ENCODE data around the gene C1QA. TPM values are rescaled to one million over a fixed set of nuclear protein-coding genes. Genes with fewer than 3 reads are reported as not detected.

The C1QA gene
- total and polyA plus RNA-seq, 2 of the 13 experiments (the other 11 are each of a cell fraction or from before 2014, with no cell fraction given), result not detected

DNA sequence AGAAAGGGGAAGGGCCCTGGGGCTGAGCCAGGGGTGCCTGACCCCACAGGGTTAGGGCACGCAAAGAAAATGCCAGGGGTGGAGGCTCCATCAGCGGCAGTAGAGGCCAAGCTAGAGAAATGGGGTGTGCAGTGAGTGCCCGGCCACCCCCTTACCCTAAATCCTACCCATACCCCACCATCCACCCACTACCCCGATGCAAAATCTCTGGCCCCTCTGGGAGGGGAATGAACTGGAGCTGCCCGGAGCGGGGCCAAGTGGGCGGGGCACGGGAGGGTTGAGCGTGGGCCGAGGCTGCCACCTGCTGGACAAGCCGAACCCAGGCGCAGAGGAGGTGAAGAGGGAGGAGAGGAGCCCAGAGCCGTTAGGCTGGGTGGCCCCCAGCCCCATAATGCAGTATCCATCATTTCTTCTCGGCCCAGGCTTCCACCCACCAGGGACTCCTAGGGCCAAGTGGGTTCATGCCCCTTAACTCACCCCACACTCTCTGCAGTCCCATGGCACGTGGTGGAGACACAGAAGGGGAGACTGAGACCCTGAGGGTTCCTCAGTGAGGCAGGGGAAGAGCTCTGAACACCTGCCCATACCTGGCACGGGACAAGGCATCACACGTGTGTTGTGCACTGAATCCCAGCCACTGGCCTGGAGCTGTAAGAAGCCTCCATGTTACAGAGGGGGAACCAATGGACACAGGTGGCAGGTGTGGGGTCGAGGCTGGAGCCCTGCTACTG, 5.6 kb downstream of the C1QA start (continued):
- TF ChIP-seq, protein P1, sequence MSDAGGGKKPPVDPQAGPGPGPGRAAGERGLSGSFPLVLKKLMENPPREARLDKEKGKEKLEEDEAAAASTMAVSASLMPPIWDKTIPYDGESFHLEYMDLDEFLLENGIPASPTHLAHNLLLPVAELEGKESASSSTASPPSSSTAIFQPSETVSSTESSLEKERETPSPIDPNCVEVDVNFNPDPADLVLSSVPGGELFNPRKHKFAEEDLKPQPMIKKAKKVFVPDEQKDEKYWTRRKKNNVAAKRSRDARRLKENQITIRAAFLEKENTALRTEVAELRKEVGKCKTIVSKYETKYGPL (CRISPR knock-in tag; IDR thresholded peaks at IDR 0.05), result no peak
- no peak for TF ChIP-seq NFYB (CRISPR knock-in tag; IDR thresholded peaks at IDR 0.05)
- TF ChIP-seq, protein P2, sequence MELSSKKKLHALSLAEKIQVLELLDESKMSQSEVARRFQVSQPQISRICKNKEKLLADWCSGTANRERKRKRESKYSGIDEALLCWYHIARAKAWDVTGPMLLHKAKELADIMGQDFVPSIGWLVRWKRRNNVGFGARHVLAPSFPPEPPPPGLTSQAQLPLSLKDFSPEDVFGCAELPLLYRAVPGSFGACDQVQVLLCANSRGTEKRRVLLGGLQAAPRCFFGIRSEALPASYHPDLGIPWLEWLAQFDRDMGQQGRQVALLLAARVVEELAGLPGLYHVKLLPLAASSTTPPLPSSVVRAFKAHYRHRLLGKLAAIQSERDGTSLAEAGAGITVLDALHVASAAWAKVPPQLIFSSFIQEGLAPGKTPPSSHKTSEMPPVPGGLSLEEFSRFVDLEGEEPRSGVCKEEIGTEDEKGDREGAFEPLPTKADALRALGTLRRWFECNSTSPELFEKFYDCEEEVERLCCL (CRISPR knock-in tag; IDR thresholded peaks at IDR 0.05; ENCODE audit: borderline replicate concordance), result no peak
- 0 out of 2 replicates have a peak, but pooled peaks have one; percentile 24 for TF ChIP-seq HOXA5 (CRISPR knock-in tag; IDR thresholded peaks at IDR 0.05)
- no peak for TF ChIP-seq ZSCAN12 (CRISPR knock-in tag; IDR thresholded peaks at IDR 0.05)
- 0 out of 2 replicates have a peak, but pooled peaks have one; percentile 30 for TF ChIP-seq ZNF768 (CRISPR knock-in tag; IDR thresholded peaks at IDR 0.05)
- TF ChIP-seq, protein P3, sequence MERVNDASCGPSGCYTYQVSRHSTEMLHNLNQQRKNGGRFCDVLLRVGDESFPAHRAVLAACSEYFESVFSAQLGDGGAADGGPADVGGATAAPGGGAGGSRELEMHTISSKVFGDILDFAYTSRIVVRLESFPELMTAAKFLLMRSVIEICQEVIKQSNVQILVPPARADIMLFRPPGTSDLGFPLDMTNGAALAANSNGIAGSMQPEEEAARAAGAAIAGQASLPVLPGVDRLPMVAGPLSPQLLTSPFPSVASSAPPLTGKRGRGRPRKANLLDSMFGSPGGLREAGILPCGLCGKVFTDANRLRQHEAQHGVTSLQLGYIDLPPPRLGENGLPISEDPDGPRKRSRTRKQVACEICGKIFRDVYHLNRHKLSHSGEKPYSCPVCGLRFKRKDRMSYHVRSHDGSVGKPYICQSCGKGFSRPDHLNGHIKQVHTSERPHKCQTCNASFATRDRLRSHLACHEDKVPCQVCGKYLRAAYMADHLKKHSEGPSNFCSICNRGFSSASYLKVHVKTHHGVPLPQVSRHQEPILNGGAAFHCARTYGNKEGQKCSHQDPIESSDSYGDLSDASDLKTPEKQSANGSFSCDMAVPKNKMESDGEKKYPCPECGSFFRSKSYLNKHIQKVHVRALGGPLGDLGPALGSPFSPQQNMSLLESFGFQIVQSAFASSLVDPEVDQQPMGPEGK (CRISPR knock-in tag; IDR thresholded peaks at IDR 0.05), result no peak
- TF ChIP-seq HNRNPK (IDR thresholded peaks at IDR 0.05; ENCODE audit: low read depth, low read length, poor library complexity, severe bottlenecking), result peak; percentile 65
- TF ChIP-seq, protein P4, sequence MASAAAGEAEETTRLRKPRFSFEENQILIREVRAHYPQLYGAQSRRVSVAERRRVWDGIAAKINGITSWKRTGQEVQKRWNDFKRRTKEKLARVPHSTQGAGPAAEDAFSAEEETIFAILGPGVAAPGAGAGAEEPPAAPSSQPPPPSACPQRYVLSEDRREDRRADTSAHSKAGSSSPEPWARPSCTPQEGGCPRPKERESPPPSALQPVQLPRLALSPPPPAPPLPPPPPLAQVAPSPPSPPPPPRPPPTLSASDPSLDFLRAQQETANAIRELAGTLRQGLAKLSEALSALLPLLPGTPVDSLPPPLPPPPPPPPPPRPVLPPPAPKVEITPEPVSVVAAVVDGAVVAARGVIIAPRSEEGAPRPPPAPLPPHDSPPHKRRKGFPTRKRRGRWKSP (CRISPR knock-in tag; IDR thresholded peaks at IDR 0.05), result no peak
- peak; percentile 92 for TF ChIP-seq RAD21 (CRISPR knock-in tag; IDR thresholded peaks at IDR 0.05)
- no peak for TF ChIP-seq NR2F1 (CRISPR knock-in tag; IDR thresholded peaks at IDR 0.05)
- no peak for TF ChIP-seq ZNF878 (CRISPR knock-in tag; IDR thresholded peaks at IDR 0.05)
- no peak for TF ChIP-seq ZSCAN21 (CRISPR knock-in tag; IDR thresholded peaks at IDR 0.05; ENCODE audit: borderline replicate concordance)
- TF ChIP-seq, protein P5, sequence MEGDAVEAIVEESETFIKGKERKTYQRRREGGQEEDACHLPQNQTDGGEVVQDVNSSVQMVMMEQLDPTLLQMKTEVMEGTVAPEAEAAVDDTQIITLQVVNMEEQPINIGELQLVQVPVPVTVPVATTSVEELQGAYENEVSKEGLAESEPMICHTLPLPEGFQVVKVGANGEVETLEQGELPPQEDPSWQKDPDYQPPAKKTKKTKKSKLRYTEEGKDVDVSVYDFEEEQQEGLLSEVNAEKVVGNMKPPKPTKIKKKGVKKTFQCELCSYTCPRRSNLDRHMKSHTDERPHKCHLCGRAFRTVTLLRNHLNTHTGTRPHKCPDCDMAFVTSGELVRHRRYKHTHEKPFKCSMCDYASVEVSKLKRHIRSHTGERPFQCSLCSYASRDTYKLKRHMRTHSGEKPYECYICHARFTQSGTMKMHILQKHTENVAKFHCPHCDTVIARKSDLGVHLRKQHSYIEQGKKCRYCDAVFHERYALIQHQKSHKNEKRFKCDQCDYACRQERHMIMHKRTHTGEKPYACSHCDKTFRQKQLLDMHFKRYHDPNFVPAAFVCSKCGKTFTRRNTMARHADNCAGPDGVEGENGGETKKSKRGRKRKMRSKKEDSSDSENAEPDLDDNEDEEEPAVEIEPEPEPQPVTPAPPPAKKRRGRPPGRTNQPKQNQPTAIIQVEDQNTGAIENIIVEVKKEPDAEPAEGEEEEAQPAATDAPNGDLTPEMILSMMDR (CRISPR knock-in tag; IDR thresholded peaks at IDR 0.05), result peak; percentile 95
- no peak for TF ChIP-seq ZNF451 (CRISPR knock-in tag; IDR thresholded peaks at IDR 0.05)
- TF ChIP-seq ZNF350 (CRISPR knock-in tag; IDR thresholded peaks at IDR 0.05; ENCODE audit: borderline replicate concordance, low read depth), result peak; percentile 27; the same call in 1 of the 2 replicates
- peak; percentile 98 for TF ChIP-seq KLF13 (CRISPR knock-in tag; IDR thresholded peaks at IDR 0.05)
- TF ChIP-seq, protein P6, sequence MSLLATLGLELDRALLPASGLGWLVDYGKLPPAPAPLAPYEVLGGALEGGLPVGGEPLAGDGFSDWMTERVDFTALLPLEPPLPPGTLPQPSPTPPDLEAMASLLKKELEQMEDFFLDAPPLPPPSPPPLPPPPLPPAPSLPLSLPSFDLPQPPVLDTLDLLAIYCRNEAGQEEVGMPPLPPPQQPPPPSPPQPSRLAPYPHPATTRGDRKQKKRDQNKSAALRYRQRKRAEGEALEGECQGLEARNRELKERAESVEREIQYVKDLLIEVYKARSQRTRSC (CRISPR knock-in tag; IDR thresholded peaks at IDR 0.05; ENCODE audit: low read depth), result no peak
- TF ChIP-seq, protein P7, sequence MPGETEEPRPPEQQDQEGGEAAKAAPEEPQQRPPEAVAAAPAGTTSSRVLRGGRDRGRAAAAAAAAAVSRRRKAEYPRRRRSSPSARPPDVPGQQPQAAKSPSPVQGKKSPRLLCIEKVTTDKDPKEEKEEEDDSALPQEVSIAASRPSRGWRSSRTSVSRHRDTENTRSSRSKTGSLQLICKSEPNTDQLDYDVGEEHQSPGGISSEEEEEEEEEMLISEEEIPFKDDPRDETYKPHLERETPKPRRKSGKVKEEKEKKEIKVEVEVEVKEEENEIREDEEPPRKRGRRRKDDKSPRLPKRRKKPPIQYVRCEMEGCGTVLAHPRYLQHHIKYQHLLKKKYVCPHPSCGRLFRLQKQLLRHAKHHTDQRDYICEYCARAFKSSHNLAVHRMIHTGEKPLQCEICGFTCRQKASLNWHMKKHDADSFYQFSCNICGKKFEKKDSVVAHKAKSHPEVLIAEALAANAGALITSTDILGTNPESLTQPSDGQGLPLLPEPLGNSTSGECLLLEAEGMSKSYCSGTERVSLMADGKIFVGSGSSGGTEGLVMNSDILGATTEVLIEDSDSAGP (CRISPR knock-in tag; IDR thresholded peaks at IDR 0.05; ENCODE audit: borderline replicate concordance), result peak; percentile 19; the same call in 1 of the 2 replicates

All from HepG2 (cell line).